Mucosa of descending colon (tissue), 3 donors: ENCODE data around the gene FFAR2. TPM values are rescaled to one million over a fixed set of nuclear protein-coding genes. Genes with fewer than 3 reads are reported as not detected.

Source experiments
- ATAC-seq: fragments of 200-7000 bp; cut with Tn5 transposase; one replicate; pipeline ENCODE4 v1.9.1; 2020; ENCODE audit warnings: mild to moderate bottlenecking, moderate library complexity
- DNase-seq, 3 donors: peaks; one replicate each; pipeline ENCODE4 v3.0.0-alpha.2; 2020
- H3K36me3 ChIP-seq: fragments of 200-600 bp; one replicate; pipeline ENCODE4 v1.8.0; 2021; ENCODE audit warnings: low read depth, mild to moderate bottlenecking
- H3K4me1 ChIP-seq: fragments of 200-600 bp; one replicate; pipeline ENCODE4 v1.8.0; 2021; ENCODE audit warnings: low read depth, mild to moderate bottlenecking
- H3K4me3 ChIP-seq: fragments of 200-600 bp; one replicate; pipeline ENCODE4 v1.8.0; 2021; ENCODE audit warnings: mild to moderate bottlenecking
- H3K9me3 ChIP-seq: fragments of 200-600 bp; one replicate; pipeline ENCODE4 v1.8.0; 2021; ENCODE audit warnings: mild to moderate bottlenecking
- CTCF ChIP-seq: fragments of 200-600 bp; IDR thresholded peaks from one replicate; pipeline ENCODE4 v1.8.0; 2022; ENCODE audit warnings: antibody characterized with exemption, mild to moderate bottlenecking
- intact Hi-C, 2 donors: fragments of 100-400 bp; cut with DNase I in 1 of 2; cut with micrococcal nuclease in 1 of 2; formaldehyde crosslinking; loops; one replicate each; pipeline versions ENCODE4 v1.11.0 to v1.11.1; 2022; cut with DNase I, micrococcal nuclease
- total RNA-seq, 3 donors: library from RNA; stranded (reverse); fragmentation: NEBNext Ultra II Directional in 2 of 3; extraction: Animal tissue kit (Norgen Biotek cat#: 25700) in 2 of 3; gene quantifications; one replicate each; pipeline versions ENCODE4 v1.2.1 to v1.2.4, GENCODE V29; 2021 to 2023
- donor health status: DM: no; HTN: no; CAD: no; lungs with moderate emphysema.
- donor health status: DM: no; HTN: no; CAD: no.
- donor health status: DM: no; HTN: yes; CAD: no.

FFAR2 gene
- total RNA-seq, 3 donors from 2014 or later = 0.32 to 1.4 (median 0.32) TPM

- Histone ChIP-seq H3K36me3 (no peaks in the 10 kb centered on the region), H3K4me1 (no peaks in the 10 kb centered on the region), H3K9me3 (no peaks in the 10 kb centered on the region), H3K4me3 (no peak overlapping the region)
- ATAC-seq (no peak), DNase-seq (no peak)
- no peak for TF ChIP-seq CTCF
- intact Hi-C loops = no loop called here
These were observed 37.6 kb upstream of the FFAR2 start for GRCh38 chr19:35410487-35410886.

- Histone ChIP-seq H3K4me3 (no peak overlapping the region), H3K36me3 (no peaks in the 10 kb centered on the region), H3K9me3 (no peaks in the 10 kb centered on the region), H3K4me1 (no peaks in the 10 kb centered on the region)
- no peak for DNase-seq
- ATAC-seq = no peak
- intact Hi-C loops = no loop called here
- TF ChIP-seq CTCF = no peak
These were observed 33.6 kb upstream of the FFAR2 start for GRCh38 chr19:35414442-35414841.

GRCh38 chr19:35416331-35416730 is 31.7 kb upstream of the FFAR2 start:
- intact Hi-C loops = no loop called here
- Histone ChIP-seq H3K4me3 (no peak overlapping the region), H3K4me1 (peaks cover 9% of the 10 kb centered on the region), H3K36me3 (no peaks in the 10 kb centered on the region), H3K9me3 (no peaks in the 10 kb centered on the region)
- DNase-seq = no peak
- no peak for TF ChIP-seq CTCF
- no peak for ATAC-seq

- Histone ChIP-seq H3K36me3 (no peaks in the 10 kb centered on the region), H3K4me3 (no peak overlapping the region), H3K4me1 (peaks cover 9% of the 10 kb centered on the region), H3K9me3 (no peaks in the 10 kb centered on the region)
- ATAC-seq (no peak), DNase-seq (no peak)
- no peak for TF ChIP-seq CTCF
- intact Hi-C loops = no loop called here
These were observed 30.8 kb upstream of the FFAR2 start for GRCh38 chr19:35417278-35417677.

GRCh38 chr19:35417713-35418534 is 30.1 kb upstream of the FFAR2 start:
- no peaks in the 10 kb centered on the region for H3K36me3 ChIP-seq
- H3K4me3 ChIP-seq = no peak overlapping the region
- intact Hi-C loops = no loop called here
- no peaks in the 10 kb centered on the region for H3K9me3 ChIP-seq
- peaks cover 9% of the 10 kb centered on the region for H3K4me1 ChIP-seq
- ATAC-seq (no peak), DNase-seq (no peak)
- TF ChIP-seq CTCF = no peak
